Activated T-helper 2 cell treated with anti-CD3 and anti-CD28 coated beads, Interferon-gamma antibody, Interleukin-2, Interleukin-4, amounts not matched to agents 10 μg/mL and 5 μg/mL and 100 μg/mL, durations not matched to agents 14 hours and 24 hours and 36 hours (primary cell): ENCODE results near the gene ATXN10. TPM values are rescaled to one million over a fixed set of nuclear protein-coding genes. Genes with fewer than 3 reads are reported as not detected.
"Not testable (repeated sequence)": the region's sequence is repeated elsewhere in the genome, so short reads cannot be mapped to it uniquely, and the experiment has no call there.

Experiments used
- DNase-seq: peaks from one replicate; pipeline ENCODE4 v3.0.0; 2021; ENCODE audit warnings: low spot score
- H3K27ac Mint-ChIP-seq: one replicate; pipeline ENCODE4 v1.8.0; 2021; ENCODE audit warnings: mixed read lengths
- H3K27me3 Mint-ChIP-seq: one replicate; pipeline ENCODE4 v1.8.0; 2021; ENCODE audit warnings: low read depth, mixed read lengths
- H3K36me3 Mint-ChIP-seq: one replicate; pipeline ENCODE4 v1.8.0; 2021; ENCODE audit warnings: low read depth, mixed read lengths
- H3K4me1 Mint-ChIP-seq: one replicate; pipeline ENCODE4 v1.8.0; 2021; ENCODE audit warnings: low read depth, mixed read lengths
- H3K4me3 Mint-ChIP-seq: one replicate; pipeline ENCODE4 v1.8.0; 2021; ENCODE audit warnings: low read depth, mild to moderate bottlenecking, moderate library complexity, mixed read lengths
- H3K9me3 Mint-ChIP-seq: one replicate; pipeline ENCODE4 v1.8.0; 2021; ENCODE audit warnings: mixed read lengths
- intact Hi-C: fragments of 100-400 bp; cut with micrococcal nuclease; formaldehyde crosslinking; loops from one replicate; pipeline ENCODE4 v1.15.1; 2023
- total RNA-seq: library from RNA; stranded (reverse); gene quantifications from 2 replicates; pipeline ENCODE4 v1.2.3, GENCODE V29; 2022

The ATXN10 gene
- total RNA-seq, 1 donor from 2014 or later, result 123 TPM

DNA sequence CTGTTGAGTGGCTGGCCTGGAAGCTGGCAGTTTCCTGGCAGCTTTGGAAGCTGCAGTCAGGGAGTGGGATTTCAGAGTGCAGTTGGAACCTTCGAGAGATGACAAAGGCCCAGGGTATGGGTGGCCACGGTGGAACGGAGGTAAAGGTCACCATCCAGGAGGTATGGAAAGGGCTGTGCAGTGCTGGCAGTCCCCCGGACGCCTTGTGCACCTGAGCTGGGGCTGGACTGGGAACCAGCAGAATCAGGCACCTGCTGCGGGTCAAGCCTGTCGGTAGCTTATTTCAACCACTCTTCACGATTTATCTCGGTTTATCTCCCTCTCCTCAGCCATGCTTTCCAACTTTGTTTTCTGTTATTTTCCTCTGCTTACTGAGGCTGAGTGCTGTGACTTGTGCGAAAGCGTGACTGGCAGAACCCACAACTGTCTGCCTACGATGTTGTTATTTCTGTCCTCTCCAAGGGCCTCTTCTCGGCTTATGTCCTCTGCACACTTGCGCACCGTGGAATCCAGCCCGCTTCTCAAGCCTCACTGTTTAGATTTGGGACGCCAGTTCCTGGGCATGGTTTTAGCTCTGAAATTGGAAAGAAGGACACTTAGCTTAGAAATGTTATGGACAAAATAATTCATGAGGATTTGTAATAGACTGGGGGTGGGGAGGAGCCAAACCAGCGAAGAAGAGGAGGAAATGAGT is 24.0 kb upstream of the ATXN10 start:
- no peaks in the 10 kb centered on the region for H3K9me3 Mint-ChIP-seq

GRCh38 chr22:45648301-45649117 is 23.1 kb upstream of the ATXN10 start:
- Mint-ChIP-seq H3K4me1 (peaks cover 2% of the 10 kb centered on the region), H3K4me3 (no peak overlapping the region), H3K27ac (no peak overlapping the region), H3K27me3 (peaks cover 37% of the 10 kb centered on the region), H3K36me3 (no peaks in the 10 kb centered on the region), H3K9me3 (no peaks in the 10 kb centered on the region)
- DNase-seq, result no peak
- intact Hi-C loops, result loop anchor here (5.0 kb wide), 2 partner anchors 71 to 214 kb away; no protein-coding TSS in a partner anchor

More for the DNA sequence above, 24.0 kb upstream of the ATXN10 start:
- Mint-ChIP-seq H3K27ac (no peak overlapping the region), H3K36me3 (no peaks in the 10 kb centered on the region), H3K4me1 (peaks cover 8% of the 10 kb centered on the region), H3K4me3 (no peak overlapping the region), H3K27me3 (peaks cover 35% of the 10 kb centered on the region)
- intact Hi-C loops, result loop anchor here (5.0 kb wide), 2 partner anchors 70 to 215 kb away; no protein-coding TSS in a partner anchor
- DNase-seq, result no peak

GRCh38 chr22:45649809-45650208 is 21.8 kb upstream of the ATXN10 start:
- no peak overlapping the region for H3K27ac Mint-ChIP-seq
- intact Hi-C loops, result loop anchor here (5.0 kb wide), 2 partner anchors 73 to 212 kb away; no protein-coding TSS in a partner anchor
- peaks cover 2% of the 10 kb centered on the region for H3K4me1 Mint-ChIP-seq
- H3K9me3 Mint-ChIP-seq, result no peaks in the 10 kb centered on the region
- no peak overlapping the region for H3K4me3 Mint-ChIP-seq
- no peaks in the 10 kb centered on the region for H3K36me3 Mint-ChIP-seq
- DNase-seq, result no peak
- peaks cover 36% of the 10 kb centered on the region for H3K27me3 Mint-ChIP-seq

- Mint-ChIP-seq H3K4me3 (no peak overlapping the region), H3K9me3 (no peaks in the 10 kb centered on the region), H3K27me3 (peaks cover 33% of the 10 kb centered on the region), H3K27ac (no peak overlapping the region), H3K4me1 (peaks cover 2% of the 10 kb centered on the region), H3K36me3 (no peaks in the 10 kb centered on the region)
- intact Hi-C loops, result no loop called here
- DNase-seq, result no peak
Measured at GRCh38 chr22:45650721-45651120, 20.9 kb upstream of the ATXN10 start.

DNA sequence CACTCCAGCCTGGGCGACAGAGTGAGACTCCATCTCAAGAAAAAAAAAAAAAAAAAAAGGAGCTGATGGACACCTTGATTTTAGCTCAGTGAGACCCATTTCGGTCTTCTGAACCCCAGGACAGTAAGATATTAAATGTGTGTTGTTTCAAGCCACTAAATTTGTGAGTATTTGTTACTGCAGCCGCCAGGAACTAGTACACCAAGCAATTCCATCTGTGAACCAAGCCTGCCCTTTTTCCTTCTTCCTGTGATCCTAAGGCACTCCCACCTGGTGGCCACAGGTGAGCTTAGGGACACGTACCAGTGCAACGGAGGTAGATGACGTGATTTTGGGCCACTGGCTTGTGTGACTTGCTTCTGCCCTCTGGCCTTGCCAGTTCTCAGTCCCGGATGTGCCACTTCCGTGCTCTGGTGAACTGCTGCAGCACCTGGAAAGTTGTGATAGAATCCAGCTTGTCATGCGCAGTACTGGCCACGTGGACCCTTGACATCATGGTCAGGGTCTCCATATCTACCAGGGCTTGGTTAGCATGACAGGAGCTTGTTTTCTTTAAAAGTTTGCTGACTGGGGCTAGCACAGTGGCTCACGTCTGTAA is 19.6 kb upstream of the ATXN10 start:
- no peak overlapping the region for H3K4me3 Mint-ChIP-seq
- peaks cover 31% of the 10 kb centered on the region for H3K27me3 Mint-ChIP-seq

DNA sequence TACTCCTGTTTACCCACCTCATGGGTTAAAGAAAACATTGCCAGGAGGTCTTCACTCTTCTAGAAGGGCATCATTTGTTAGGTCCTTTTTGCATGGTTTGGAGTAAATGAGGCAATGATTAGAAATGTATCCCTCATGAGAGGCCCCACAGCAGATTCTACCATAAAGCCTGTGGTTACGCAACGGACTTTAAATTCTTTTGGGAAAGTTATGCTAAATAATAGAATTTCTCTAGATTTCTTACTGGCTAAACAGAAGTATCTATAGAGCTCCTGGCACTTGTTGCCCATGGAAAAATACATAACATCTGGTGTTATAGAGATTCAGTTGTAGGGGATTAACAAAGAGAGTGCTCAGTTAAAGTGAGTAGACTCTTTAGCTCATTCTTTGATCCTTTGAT is 15.1 kb upstream of the ATXN10 start:
- intact Hi-C loops, result no loop called here
- Mint-ChIP-seq H3K36me3 (no peaks in the 10 kb centered on the region), H3K4me1 (no peaks in the 10 kb centered on the region), H3K27me3 (peaks cover 33% of the 10 kb centered on the region), H3K4me3 (no peak overlapping the region), H3K27ac (no peak overlapping the region), H3K9me3 (no peaks in the 10 kb centered on the region)
- no peak for DNase-seq

More for the DNA sequence above, 19.6 kb upstream of the ATXN10 start:
- intact Hi-C loops, result no loop called here
- DNase-seq, result no peak
- Mint-ChIP-seq H3K4me1 (peaks cover 2% of the 10 kb centered on the region), H3K9me3 (no peaks in the 10 kb centered on the region), H3K36me3 (no peaks in the 10 kb centered on the region), H3K27ac (no peak overlapping the region)

GRCh38 chr22:45657701-45658100 is 13.9 kb upstream of the ATXN10 start:
- Mint-ChIP-seq H3K4me1 (no peaks in the 10 kb centered on the region), H3K27me3 (peaks cover 40% of the 10 kb centered on the region), H3K4me3 (no peak overlapping the region), H3K36me3 (no peaks in the 10 kb centered on the region), H3K9me3 (no peaks in the 10 kb centered on the region), H3K27ac (no peak overlapping the region)
- intact Hi-C loops, result no loop called here
- no peak for DNase-seq

GRCh38 chr22:45664136-45664646 is 7.4 kb upstream of the ATXN10 start:
- intact Hi-C loops, result no loop called here
- H3K4me1 Mint-ChIP-seq, result no peaks in the 10 kb centered on the region
- no peaks in the 10 kb centered on the region for H3K9me3 Mint-ChIP-seq
- H3K4me3 Mint-ChIP-seq, result no peak overlapping the region
- peaks cover 50% of the 10 kb centered on the region for H3K27me3 Mint-ChIP-seq
- no peaks in the 10 kb centered on the region for H3K36me3 Mint-ChIP-seq
- H3K27ac Mint-ChIP-seq, result no peak overlapping the region
- no peak for DNase-seq

DNA sequence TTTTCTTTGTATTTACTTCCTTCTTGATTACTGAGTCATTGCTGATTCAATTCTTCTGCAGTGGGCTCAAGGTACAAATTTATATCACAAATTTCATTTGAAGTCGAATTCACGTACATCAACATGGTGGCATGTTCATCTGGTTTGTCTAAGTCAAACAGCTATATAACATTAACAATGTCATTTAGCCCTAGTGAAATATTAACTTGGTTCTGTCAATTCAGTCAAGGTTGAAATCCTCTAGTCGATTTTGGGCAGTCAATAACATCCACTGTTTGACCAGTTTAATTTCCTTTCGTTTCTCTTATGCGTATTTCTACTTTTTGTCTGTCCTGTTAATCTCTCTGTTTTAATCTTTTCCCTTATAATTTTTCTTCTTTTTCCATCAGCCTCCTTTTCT is 4.1 kb upstream of the ATXN10 start:
- Mint-ChIP-seq H3K36me3 (peaks cover 2% of the 10 kb centered on the region), H3K4me1 (peaks cover 2% of the 10 kb centered on the region), H3K9me3 (no peaks in the 10 kb centered on the region), H3K27me3 (peaks cover 41% of the 10 kb centered on the region), H3K27ac (no peak overlapping the region), H3K4me3 (no peak overlapping the region)
- intact Hi-C loops, result no loop called here
- DNase-seq, result no peak

GRCh38 chr22:45670363-45670762 is 1.3 kb upstream of the ATXN10 start:
- H3K4me3 Mint-ChIP-seq, H3K9me3 Mint-ChIP-seq, intact Hi-C loops, DNase-seq, H3K27ac Mint-ChIP-seq: not testable (repeated sequence)
- Mint-ChIP-seq H3K4me1 (peaks cover 24% of the 10 kb centered on the region), H3K27me3 (peaks cover 18% of the 10 kb centered on the region), H3K36me3 (peaks cover 17% of the 10 kb centered on the region)

DNA sequence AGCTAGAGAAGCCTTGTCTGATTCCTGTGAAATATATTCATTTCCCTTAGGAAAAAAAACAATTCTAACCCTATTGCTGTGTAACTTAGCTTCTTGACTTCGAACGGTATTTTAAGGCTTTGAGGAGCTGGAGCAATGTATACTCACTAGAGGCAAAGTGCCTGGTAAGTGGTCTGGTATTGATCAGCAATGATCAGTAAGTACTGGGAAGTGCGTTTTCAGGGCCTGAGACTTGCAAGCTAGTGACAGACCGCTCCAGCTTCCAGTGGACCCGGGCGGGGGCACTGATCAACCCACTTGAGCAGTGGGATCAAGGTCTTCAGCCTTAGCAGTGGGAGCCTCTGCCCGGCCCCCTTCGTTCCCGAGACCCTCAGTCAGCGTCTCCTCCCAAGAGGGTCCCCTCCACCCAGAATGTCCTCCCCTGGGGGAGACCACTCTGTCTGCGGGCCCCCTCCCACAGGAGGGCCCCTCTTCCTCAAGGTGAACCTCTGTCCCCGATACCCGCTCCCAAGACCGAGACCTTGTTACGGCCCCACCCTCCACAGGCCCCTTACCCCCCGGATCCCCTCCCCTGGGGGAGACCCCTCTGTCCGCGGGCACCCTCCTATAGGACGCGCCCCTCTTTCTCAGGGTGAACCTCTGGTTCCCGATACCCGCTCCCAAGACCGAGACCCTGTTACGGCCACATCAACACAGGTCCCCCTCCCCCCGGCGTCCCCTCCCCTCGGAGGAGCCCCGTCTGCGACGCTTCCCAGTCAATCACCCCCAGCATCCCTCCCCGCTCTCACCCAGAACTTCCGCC is 452 bp upstream of the ATXN10 start:
- Mint-ChIP-seq H3K36me3 (peaks cover 19% of the 10 kb centered on the region), H3K4me3 (peak overlapping the region; percentile 90), H3K27me3 (peaks cover 11% of the 10 kb centered on the region), H3K9me3 (no peaks in the 10 kb centered on the region), H3K27ac (peak overlapping the region; percentile 62), H3K4me1 (peaks cover 25% of the 10 kb centered on the region)
- intact Hi-C loops, result no loop called here
- DNase-seq, result no peak
